ENCODE data around the gene RELB. TPM values are rescaled to one million over a fixed set of nuclear protein-coding genes. Genes with fewer than 3 reads are reported as not detected.

The RELB gene
- total RNA-seq, 1 donor from 2014 or later, result 12.2 TPM

- DNase-seq (ENCODE audit: low spot score), result peak; percentile 77
These were observed 58.1 kb downstream of the RELB start for GRCh38 chr19:45059258-45059965.

DNA sequence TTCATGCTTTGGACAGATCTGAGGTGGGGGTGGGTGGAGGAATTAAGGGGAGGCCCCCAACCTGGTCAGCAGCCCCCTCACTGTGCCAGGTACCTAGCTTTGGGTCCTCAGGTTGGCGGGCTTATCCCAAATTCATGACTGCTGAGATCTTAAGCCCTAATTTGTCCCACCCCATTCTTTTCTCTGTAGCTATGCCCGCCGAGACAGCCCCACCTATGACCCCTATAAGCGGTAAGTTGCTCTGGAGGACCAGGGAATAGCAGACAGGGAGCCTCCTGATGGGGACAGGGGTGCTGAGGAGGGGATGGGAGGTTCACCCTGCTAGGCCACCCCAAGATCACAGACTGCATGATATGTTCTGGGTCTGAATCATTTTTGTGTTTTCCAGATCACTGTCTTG lies 60.7 kb downstream of the RELB start:
- no peak for DNase-seq (ENCODE audit: low spot score)

GRCh38 chr19:45063851-45064801 lies 62.9 kb downstream of the RELB start:
- no peak for DNase-seq (ENCODE audit: low spot score)

DNA sequence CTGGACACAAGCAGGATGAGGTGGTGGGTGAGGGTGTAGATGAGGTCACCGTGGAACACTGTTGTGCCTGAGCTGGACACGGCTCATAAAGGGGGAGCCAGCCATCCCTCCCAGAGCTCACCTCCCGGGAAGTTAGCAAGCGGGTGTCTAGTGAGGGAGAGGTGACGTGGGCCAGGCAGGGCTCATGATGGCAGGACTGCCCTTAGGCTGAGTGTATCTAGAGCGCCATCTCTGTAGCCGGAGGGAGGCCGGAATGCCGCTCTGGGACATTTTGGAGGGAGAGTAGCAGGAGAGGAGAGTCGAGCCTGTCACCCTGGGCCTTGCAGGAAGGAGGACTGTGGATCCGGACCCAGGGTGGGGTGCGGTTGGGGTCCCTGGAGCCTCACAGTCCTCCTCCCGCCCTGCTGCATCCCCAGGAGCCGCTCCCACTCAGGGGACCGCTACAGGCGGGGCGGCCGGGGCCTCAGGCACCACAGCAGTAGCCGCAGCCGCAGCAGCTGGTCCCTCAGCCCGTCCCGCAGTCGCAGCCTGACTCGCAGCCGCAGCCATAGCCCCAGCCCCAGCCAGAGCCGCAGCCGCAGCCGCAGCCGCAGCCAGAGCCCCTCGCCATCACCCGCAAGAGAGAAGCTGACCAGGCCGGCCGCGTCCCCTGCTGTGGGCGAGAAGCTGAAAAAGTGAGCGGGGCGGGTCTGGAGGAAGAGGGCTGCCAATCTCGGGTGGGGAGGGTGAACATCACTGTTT lies 65.8 kb downstream of the RELB start:
- no peak for DNase-seq (ENCODE audit: low spot score)

GRCh38 chr19:45068041-45068440 lies 66.8 kb downstream of the RELB start:
- no peak for DNase-seq (ENCODE audit: low spot score)

- DNase-seq (ENCODE audit: low spot score), result no peak
These were observed 67.8 kb downstream of the RELB start for GRCh38 chr19:45069056-45069455.

DNA sequence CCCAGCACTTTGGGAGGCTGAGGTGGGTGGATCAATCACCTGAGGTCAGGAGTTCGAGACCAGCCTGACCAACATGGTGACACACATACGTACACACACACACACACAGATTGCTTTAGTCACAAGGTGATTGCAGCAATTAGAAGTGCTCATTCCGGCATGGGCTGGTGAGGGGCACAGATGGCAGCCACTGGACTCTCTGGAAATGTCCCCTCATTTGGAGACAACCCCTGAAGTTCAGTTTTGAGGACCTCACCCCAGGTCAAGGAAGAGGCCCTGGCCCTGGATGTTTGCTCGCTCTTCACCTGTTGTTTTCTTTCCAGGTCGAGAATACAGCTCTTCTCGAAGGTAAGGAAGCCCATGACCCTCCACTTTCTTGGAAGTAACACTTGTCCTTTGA lies 69.0 kb downstream of the RELB start:
- DNase-seq (ENCODE audit: low spot score), result no peak

DNA sequence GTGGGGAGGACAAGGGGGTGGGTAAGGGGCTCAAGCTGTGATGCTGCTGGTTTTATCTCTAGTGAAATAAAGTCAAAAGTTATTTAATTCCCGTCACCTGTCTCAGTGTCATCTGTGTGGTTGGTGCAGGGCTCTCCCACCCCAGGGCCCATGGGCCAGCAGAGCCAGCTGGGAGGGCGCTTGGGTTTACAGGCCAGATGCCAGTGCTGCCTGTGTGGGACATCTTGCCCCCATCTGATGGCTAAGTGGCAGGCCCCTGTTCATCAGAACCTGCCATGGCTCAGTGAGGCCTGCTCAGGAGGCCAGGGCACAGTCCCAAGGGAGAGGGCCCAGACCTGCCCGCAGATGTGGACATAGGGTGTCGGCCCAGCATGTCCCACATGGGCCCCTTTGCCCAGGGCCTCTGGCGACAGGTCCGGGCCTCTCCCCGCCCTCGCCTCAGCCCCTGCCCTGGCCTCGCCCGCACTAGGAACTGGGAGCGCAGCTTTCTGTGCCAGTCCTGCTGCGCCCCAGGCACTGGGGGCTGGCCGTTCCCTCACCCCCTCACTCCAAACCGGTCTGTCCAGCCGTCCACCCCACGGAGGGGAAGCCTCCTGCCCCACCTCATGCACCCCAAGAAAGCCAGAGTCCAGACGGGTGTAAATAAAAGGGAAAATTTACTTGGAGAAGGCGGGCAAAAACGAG lies 69.7 kb downstream of the RELB start:
- DNase-seq (ENCODE audit: low spot score), result no peak

GRCh38 chr19:45071545-45071938 lies 70.3 kb downstream of the RELB start:
- DNase-seq (ENCODE audit: low spot score), result no peak

DNA sequence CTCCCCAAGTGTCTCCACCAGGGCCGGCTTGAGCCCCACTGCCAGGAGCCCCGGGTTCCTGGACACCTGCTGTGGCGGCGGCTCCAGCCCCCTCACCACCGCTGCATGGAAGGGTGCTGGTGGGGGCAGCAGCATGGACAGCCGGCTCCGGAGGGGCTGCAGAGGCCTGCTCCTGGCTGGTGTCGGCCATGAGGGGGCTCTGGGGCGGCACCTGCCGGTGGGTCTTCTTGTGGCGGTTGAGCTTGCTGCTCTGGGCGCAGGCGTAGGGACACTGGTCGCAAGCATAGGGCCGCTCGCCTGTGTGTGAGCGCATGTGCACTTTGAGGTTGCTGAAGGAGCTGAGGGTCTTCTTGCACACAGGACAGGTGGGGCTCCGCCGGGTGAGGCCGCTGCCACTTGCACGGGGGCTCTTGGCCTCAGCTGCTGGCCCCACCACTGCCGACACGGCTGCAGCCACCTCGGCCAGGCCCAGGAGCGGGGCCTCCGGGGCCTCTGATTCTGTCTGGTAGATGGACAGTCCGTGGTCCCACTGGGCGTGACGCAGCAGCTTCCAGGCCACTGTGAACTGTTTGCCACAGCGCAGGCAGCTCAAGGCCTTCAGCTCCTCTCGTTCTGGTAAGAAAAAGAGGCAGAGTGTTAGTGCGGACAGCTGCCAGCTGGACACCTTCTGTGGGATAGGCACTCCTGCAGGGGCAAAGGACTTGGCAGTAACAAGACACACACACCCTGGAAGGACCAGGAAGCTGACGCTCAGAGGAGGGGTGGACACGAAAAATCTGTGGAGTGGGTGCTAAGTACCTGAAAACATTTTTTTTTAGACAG lies 70.9 kb downstream of the RELB start:
- DNase-seq (ENCODE audit: low spot score), result no peak

- no peak for DNase-seq (ENCODE audit: low spot score)
These were observed 73.6 kb downstream of the RELB start for GRCh38 chr19:45074744-45075300.

DNA sequence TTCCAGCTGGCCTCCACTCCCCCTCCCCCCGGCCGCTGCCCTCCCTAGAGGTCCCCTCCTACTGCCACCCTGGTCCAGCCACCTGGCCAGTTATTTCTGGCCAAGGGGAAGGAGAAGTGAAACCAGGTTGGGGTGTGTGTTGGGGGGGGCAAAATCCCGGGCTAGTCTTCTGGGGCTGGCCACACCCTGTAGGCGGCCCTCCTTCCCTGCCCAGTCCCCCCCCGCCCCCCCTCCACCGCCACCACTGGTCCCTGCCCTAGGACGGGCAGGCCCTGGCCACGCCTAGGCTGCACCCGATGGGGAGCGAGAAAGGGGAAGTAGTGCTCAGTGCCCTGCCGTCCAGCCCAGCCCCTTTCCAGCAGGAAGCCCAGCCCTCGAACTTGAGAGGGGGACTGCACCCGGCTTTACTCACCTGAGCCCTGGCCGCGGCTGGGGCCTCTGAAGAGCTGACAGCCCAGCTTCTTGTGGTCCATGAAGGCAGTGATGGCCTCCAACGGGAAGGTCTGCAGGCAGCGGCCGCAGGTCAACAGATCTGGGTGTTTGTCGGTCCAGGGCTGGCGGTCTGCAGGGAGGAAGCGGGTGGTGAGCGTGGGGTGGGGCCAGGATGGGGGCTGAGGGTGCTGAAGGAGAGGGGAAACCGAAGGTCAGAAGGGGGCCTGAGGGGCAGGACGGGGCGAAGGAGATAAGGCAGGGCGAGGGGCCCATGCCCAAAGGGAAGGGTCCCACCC lies 74.2 kb downstream of the RELB start:
- DNase-seq (ENCODE audit: low spot score), result peak; percentile 70

- peak; percentile 60 for DNase-seq (ENCODE audit: low spot score)
These were observed 75.0 kb downstream of the RELB start, which contains the start of gene ZNF296 for GRCh38 chr19:45076029-45076850. TSS of gene ZNF296 (minus strand) at chr19:45076478. CDS start at chr19:45076373, 105 bp downstream.

DNA sequence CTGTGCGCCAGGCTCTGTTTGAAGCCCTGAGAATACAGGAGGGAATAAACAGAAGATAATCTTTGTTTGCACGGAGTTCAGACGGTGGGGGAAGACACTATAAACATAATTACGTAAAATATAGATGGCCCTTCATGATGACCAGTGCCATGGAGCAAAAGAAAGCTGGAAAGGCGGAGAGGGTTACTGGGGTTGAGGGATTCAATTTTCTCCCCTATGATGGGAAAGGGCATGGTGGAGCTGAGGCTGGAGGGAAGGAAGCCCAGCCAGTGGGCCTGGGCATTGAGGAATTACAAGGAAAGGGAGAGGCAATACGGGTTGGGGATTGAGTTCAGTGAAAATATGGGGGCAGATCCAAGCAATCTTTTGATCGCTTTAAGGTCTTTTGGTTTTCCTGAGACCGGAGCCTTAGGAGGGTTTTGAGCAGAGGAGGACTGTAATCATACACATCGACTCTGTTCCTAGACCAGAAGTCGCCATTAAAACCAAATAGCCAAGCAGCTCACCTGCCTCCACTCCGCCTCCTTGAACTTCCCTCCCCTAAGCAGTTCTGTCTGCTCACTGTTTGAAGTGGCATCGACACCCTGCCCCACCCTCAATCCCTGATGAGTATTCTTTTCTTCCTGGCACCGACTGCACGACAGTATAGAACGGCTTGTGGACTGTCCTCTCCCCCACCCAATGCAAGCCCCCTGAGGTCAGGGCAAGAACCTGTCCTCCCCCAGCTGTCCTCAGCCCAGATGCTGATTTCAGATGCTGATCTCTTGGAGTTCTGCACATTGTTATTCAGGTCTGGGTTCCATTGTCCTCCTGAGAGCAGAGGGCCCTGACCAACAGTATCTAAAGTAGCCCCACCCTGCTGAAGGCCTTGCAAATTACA lies 75.8 kb downstream of the RELB start:
- no peak for DNase-seq (ENCODE audit: low spot score)

DNA sequence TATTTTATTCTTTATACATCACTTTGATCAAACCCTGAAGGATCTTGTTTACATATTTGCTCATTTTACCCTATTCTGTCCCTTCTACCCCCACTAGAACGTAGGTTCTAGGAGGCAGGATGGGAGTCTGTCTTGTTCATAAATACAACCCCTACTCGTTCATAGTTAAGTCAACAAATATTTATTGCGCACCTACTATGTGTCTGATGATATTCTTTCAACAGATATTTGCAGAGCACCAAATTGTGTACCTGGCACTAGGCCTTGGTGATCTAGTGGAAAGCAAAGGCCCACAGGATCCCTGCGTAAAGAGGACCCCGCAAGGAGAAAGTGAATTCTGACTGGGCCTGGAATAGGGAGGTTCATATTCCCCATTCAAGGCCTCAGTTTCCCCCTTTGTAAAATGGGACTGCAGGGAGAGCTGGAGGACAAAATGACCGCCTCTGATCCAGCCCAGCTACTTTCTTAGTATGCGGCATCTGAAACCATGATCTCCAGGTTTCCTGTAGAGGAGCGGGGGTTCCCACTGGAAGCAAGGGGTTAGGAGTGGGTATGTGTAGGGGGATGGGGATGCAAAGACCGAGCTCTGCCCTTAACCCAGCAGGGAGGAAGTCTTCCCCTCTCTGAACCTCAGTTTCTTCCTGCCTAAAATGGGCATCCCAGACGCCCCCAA lies 77.3 kb downstream of the RELB start:
- DNase-seq (ENCODE audit: low spot score), result no peak

- DNase-seq (ENCODE audit: low spot score), result peak; percentile 65
These were observed 78.0 kb downstream of the RELB start, which contains the start of gene GEMIN7 for GRCh38 chr19:45079063-45079910. TSS of gene GEMIN7 (plus strand) at chr19:45079260. CDS start at chr19:45090115, 10,855 bp downstream.
